ENCODE results near the gene ZNF648. TPM values are rescaled to one million over a fixed set of nuclear protein-coding genes. Genes with fewer than 3 reads are reported as not detected.
"Not testable (repeated sequence)": the region's sequence is repeated elsewhere in the genome, so short reads cannot be mapped to it uniquely, and the experiment has no call there.

Gene ZNF648
- total RNA-seq (2014; rRNA removed; shearing (Covaris generic)): 0.43 and 1.1 TPM in 2 replicates
- polyA plus RNA-seq (2015; cell fraction: cytosol; rRNA removed): 0.72 and 0.94 TPM in 2 replicates
- polyA plus RNA-seq (2015; cell fraction: nucleus; rRNA removed): 1.8 TPM in 2 replicates

DNA sequence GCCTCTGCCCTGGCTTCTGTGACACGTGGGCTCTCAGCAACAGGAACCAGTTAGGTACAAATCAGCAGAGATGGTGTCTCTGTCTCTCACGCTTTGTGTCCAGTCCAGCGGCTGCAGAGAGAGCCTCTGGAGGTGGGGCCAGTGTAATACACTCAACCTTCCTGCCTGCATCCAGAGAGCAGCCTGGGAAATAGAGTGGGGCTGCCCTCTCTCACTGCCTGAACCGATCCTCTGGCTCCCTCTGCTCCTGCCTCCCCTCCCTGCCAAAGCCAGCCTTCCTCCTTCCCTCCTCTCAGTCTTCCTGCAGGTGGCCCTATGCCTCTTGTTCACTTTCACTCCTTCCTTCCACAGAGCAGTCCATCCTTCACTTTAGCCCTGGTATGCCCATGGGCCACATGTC lies at the start of gene ZNF648:
Gene ZNF648, minus strand, starts transcription at position 119 of the 400 bp plus-strand sequence. CDS start 3,702 bp downstream, outside the sequence.
- in situ Hi-C loops (cut with HindIII; ENCODE audit: low pct_unique_long_range_greater_than_20kb, low sequenced_read_pairs): no loop called here
- peak; percentile 44 for DNase-seq (ENCODE audit: low read depth, low spot score)

- DNase-seq (ENCODE audit: low read depth, low spot score): no peak
- in situ Hi-C loops (cut with HindIII; ENCODE audit: low pct_unique_long_range_greater_than_20kb, low sequenced_read_pairs): no loop called here
Observed at GRCh38 chr1:182110635-182111034, 49.1 kb upstream of the ZNF648 start.

- no peak for DNase-seq (ENCODE audit: low read depth, low spot score)
- in situ Hi-C loops (cut with HindIII; ENCODE audit: low pct_unique_long_range_greater_than_20kb, low sequenced_read_pairs): no loop called here
Observed at GRCh38 chr1:182109771-182110170, 48.3 kb upstream of the ZNF648 start.

DNA sequence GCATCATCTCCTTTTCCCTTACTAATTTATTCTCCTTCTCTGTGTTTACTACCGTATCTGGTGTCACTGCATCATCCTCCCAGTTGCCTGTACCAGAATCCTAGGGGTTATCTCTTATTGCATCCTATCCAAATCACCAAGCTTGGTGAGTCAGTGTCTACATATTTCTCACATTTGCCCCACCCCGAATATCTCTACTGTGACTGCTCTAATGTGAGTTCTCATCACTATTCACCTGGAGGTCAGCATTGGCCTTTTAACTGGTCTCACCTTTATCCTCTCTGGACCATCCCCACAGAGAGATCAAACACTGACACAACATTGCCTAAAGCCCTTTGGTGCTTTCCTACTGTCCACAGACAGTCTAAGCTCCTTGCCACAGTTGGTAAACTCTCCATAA lies 45.7 kb upstream of the ZNF648 start:
- in situ Hi-C loops (cut with HindIII; ENCODE audit: low pct_unique_long_range_greater_than_20kb, low sequenced_read_pairs): no loop called here
- no peak for DNase-seq (ENCODE audit: low read depth, low spot score)

- in situ Hi-C loops (cut with HindIII; ENCODE audit: low pct_unique_long_range_greater_than_20kb, low sequenced_read_pairs): no loop called here
- no peak for DNase-seq (ENCODE audit: low read depth, low spot score)
Observed at GRCh38 chr1:182102043-182102416, 40.5 kb upstream of the ZNF648 start.

DNA sequence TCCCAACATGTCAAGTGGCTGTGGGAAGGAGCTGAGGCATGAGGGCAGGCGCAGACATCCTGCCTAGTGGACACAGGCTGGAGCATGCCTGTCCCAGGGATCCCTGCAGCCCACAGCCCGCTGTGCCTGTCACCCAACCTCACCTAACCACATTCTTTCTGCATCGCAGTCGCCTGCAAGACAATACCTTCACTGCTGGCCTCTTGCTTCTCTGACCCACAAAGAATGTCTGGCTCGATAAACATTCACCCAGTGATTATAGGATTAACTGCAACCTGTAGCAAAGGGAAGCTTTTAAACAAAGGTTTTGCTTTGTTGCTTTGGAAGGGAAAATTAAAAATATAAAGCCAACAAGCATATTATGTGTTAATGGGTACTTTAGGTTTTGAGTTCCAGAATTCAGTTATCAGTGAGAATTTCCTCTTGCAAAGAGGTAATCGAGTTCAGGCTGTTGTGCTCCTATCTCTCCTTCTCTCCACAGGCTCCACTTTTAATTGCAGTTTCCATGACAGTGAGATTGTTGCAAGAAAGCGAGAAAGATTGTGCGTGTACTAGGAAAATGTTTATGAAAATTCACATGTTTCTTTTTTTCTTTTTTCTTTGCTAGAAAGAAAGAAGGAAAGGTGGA lies 40.0 kb upstream of the ZNF648 start:
- no peak for DNase-seq (ENCODE audit: low read depth, low spot score)
- in situ Hi-C loops (cut with HindIII; ENCODE audit: low pct_unique_long_range_greater_than_20kb, low sequenced_read_pairs): no loop called here

DNA sequence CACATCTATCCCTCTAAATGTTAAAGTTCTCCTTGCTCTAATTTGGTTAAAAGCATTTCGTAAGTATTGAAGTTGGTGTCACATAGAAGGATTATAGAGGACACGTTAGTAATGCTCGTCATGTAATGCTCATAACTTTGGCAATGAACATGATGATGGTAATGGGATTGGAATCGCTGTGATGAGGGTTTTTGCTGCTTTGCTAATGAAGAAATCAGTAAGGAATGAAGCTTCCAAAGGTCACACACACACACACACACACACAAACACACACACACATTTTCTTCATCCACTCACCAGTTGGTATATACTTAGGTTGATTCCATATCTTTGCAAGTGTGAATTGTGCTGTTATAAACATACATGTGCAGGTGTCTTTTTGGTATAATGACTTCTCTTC lies 36.8 kb upstream of the ZNF648 start:
- in situ Hi-C loops (cut with HindIII; ENCODE audit: low pct_unique_long_range_greater_than_20kb, low sequenced_read_pairs): no loop called here

GRCh38 chr1:182095946-182096345 lies 34.4 kb upstream of the ZNF648 start:
- in situ Hi-C loops (cut with HindIII; ENCODE audit: low pct_unique_long_range_greater_than_20kb, low sequenced_read_pairs): no loop called here
- no peak for DNase-seq (ENCODE audit: low read depth, low spot score)

More for the DNA sequence above, 36.8 kb upstream of the ZNF648 start:
- DNase-seq (ENCODE audit: low read depth, low spot score): no peak

DNA sequence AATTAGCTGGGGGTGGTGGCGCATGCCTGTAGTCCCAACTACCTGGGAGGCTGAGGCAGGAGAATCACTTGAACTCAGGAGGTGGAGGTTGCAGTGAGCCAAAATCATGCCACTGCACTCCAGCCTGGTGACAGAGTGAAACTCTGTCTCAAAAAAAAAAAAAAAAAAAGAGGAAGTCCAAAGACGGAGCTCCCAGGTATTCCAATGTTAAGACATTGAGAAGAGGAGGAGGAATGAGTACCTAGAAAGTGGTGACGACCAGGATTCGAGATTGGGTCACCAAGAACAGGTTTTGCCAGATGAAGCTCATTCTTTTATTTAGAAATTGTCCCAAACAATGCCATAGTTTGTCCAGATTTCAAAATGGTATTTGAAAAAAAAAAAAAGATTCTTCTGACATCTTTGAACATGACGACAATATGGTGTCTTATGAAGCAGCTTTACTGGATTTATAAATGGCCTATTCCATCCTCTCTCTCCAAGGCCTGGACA lies 33.0 kb upstream of the ZNF648 start:
- DNase-seq (ENCODE audit: low read depth, low spot score); in situ Hi-C loops (cut with HindIII; ENCODE audit: low pct_unique_long_range_greater_than_20kb, low sequenced_read_pairs): not testable (repeated sequence)

DNA sequence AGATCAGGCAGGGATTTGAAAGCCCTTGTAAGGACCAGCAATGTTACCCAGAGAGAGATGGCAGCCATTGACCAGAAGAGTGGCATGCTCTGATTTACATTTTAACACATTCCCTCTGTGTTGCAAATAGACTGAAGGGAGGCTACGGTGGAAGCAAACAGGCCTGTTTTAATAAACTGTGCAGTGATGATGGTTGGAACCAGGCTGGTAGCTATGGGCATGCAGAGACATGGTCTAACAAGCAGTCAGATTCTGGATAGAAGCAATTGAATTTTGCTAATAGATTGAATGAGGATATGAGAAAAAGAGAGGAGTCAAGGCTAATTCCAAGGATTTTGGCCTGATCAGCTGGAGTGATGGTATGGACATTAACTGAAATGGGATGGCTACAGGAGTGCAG lies 32.3 kb upstream of the ZNF648 start:
- DNase-seq (ENCODE audit: low read depth, low spot score): no peak
- in situ Hi-C loops (cut with HindIII; ENCODE audit: low pct_unique_long_range_greater_than_20kb, low sequenced_read_pairs): no loop called here

GRCh38 chr1:182092336-182092735 lies 30.8 kb upstream of the ZNF648 start:
- in situ Hi-C loops (cut with HindIII; ENCODE audit: low pct_unique_long_range_greater_than_20kb, low sequenced_read_pairs): no loop called here
- no peak for DNase-seq (ENCODE audit: low read depth, low spot score)

DNA sequence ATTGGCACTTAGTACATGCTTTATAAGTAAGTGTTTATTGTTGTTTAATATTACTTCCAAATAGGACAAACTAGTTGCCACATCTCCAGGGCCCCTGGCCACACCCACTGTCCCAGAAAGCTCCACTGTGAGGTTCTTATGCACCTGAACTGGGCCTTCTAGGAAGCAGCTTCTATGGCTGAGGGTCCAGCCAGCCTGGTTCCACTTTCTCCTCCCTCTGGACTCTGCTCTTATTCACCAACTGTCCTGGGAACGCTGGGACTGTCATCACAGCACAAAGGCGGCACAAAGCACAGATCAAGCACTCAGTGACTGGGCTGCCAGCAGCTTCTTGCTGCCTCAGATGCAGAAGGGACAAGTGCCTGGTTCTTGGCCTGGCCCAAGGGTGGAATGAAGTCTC lies 29.6 kb upstream of the ZNF648 start:
- in situ Hi-C loops (cut with HindIII; ENCODE audit: low pct_unique_long_range_greater_than_20kb, low sequenced_read_pairs): no loop called here
- no peak for DNase-seq (ENCODE audit: low read depth, low spot score)

GRCh38 chr1:182087719-182088350 lies 26.3 kb upstream of the ZNF648 start:
- in situ Hi-C loops (cut with HindIII; ENCODE audit: low pct_unique_long_range_greater_than_20kb, low sequenced_read_pairs): no loop called here
- no peak for DNase-seq (ENCODE audit: low read depth, low spot score)

- in situ Hi-C loops (cut with HindIII; ENCODE audit: low pct_unique_long_range_greater_than_20kb, low sequenced_read_pairs): no loop called here
- no peak for DNase-seq (ENCODE audit: low read depth, low spot score)
Observed at GRCh38 chr1:182087304-182087703, 25.8 kb upstream of the ZNF648 start.

GRCh38 chr1:182086620-182087019 lies 25.1 kb upstream of the ZNF648 start:
- no peak for DNase-seq (ENCODE audit: low read depth, low spot score)
- in situ Hi-C loops (cut with HindIII; ENCODE audit: low pct_unique_long_range_greater_than_20kb, low sequenced_read_pairs): no loop called here

DNA sequence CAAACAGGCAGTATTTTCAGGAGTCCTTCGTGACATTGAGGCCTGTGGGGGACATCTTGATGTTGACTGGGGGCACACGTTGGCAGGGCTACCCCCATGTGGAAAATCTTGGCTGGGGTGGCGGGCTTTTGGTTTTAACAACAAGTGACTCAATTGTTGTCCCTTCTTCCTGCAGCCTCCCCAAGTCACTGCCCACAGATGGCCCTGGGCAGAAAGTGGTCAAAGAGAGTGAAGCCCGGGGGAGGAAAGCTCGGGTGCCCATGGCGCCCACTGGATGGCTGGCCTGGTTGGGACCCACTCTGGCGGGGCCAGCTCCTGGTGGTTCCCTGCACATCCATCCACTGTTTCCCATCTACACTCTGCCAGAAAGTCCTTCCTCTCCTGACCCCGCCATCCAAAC lies 24.6 kb upstream of the ZNF648 start:
- no peak for DNase-seq (ENCODE audit: low read depth, low spot score)
- in situ Hi-C loops (cut with HindIII; ENCODE audit: low pct_unique_long_range_greater_than_20kb, low sequenced_read_pairs): no loop called here

- in situ Hi-C loops (cut with HindIII; ENCODE audit: low pct_unique_long_range_greater_than_20kb, low sequenced_read_pairs): no loop called here
- DNase-seq (ENCODE audit: low read depth, low spot score): no peak
Observed at GRCh38 chr1:182085726-182086125, 24.2 kb upstream of the ZNF648 start.

DNA sequence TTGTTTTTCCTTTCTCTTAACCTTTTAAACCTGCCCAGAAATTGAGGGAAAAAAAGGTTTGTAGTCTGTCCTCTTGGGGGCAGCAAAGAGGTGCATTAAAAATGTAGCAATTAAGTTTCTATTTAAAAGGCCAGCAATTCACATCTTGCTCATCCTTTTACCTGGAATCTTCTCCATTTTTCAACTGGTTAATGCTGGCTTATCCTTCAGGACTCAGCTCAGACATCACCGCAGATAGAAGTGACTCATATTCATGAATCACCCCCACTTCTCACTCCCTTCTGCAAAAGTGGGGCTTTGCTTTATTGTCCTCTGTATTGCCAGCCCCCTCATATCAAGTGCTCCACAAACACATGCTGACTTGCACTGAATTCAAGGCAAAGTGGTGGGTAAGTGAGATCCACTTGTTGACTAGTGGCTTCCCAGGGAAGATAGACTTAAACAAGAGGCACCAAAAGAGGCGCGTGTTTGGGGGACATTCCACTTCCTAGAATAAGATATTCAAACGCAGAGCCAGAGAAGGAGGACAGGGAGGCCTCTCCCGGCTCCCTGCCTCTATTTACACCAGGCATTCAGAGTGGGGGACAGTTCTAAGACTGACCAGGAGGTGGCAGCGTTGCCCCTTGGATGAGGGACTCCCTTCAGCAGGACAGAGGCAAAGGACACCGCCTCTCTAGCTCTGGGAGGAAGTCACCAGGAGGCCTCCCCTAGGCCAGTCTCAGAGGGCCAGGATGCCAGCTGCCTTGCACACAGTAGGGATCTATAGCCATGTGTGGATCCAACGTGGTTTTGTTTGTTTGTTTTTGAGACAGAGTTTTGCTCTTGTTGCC lies 23.2 kb upstream of the ZNF648 start:
- in situ Hi-C loops (cut with HindIII; ENCODE audit: low pct_unique_long_range_greater_than_20kb, low sequenced_read_pairs): no loop called here
- DNase-seq (ENCODE audit: low read depth, low spot score): peak; percentile 88

Data from SK-MEL-5 (cell line).